ENCODE data around the gene IFIH1.

The IFIH1 gene

DNA sequence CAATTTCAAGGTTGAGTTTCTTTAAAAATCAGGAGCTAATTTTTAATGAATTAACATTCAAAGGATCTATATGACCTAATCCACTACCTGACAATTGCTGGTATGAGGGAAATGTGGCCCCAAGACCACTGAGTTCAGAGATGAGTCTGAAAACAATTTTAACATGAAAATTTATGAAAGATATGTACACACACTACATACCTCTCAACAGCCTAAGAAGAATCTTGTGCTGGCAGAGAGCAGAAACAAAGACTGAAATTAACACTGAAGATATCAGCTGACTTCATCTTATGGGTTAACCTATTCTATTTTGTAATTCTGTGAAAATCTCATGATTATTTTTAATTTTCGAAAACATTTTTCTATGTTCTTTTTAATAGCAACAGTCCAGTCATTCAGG, 76.9 kb downstream of the IFIH1 start:
- H3K36me3 ChIP-seq (ENCODE audit: control insufficient read depth in 4 of 4, insufficient read depth in 4 of 4, low read length in 3 of 4) = no peaks in the 10 kb centered on the region
- ChIA-PET CTCF (interaction anchor here (1.3 to 2.8 kb wide), 3 partner anchors 10 to 20 kb away, joined by 3 to 9 read pairs (median 8); no protein-coding TSS in a partner anchor), POLR2A (no interaction called here)
- WGBS (ENCODE audit: insufficient coverage) = no CpG with 5 or more reads among the region's 1 CpG
- DNase-seq = no peak
- H3K4me1 ChIP-seq (ENCODE audit: control extremely low read depth in 1 of 4, control insufficient read depth in 4 of 4, insufficient read depth in 4 of 4, low read length in 3 of 4) = no peaks in the 10 kb centered on the region
- H3K4me3 ChIP-seq (ENCODE audit: control insufficient read depth in 1 of 7, extremely low read depth in 1 of 7, insufficient read depth in 4 of 7, low read depth in 2 of 7, low read length in 6 of 7) = no peak overlapping the region
- H3K27ac ChIP-seq (ENCODE audit: insufficient read depth in 1 of 2, low read depth in 1 of 2, low read length in 2 of 2, poor library complexity in 1 of 2, severe bottlenecking in 2 of 2) = no peak overlapping the region
- no peaks in the 10 kb centered on the region for H3K27me3 ChIP-seq (replicated peaks in 2 of 5; ENCODE audit: control insufficient read depth in 4 of 5, insufficient read depth in 5 of 5, low read length in 4 of 5)
- no peaks in the 10 kb centered on the region for H3K9me3 ChIP-seq (ENCODE audit: control extremely low read depth in 1 of 5, control insufficient read depth in 4 of 5, insufficient read depth in 2 of 5, low read depth in 1 of 5, low read length in 4 of 5)

DNA sequence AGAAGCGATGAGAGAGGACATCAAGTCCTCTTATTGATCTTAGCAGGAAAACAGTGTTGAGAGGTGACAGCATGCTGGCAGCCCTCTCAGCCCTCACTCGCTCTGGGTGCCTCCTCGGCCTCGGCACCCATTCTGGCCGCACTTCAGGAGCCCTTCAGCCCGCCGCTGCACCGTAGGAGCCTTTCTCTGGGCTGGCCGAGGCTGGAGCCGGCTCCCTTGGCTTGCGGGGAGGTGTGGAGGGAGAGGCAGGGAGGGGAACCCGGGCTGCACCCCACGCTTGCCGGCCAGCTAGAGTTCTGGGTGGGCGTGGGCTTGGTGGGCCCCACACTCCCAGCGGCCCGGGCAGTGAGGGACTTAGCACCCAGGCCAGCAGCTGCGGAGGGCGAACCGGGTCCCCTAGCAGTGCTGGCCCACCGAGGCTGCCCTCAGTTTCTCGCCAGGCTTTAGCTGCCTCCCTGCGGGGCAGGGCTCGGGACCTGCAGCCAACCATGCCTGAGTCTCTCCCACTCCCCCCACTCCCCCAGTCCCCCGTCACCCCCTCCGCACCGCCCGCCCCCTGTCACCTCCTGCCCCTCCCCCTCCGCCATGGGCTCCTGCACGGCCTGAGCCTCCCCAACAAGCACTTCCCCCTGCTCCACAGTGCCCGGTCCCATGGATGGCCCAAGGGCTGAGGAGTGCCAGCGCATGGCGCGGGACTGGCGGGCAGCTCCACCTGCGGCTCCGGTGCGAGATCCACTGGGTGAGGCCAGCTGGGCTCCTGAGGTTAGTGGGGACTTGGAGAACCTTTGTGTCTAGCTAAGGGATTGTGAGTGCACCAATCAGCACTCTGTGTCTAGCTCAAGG, 83.6 kb downstream of the IFIH1 start:
- H3K4me1 ChIP-seq (ENCODE audit: control extremely low read depth in 1 of 4, control insufficient read depth in 4 of 4, insufficient read depth in 4 of 4, low read length in 3 of 4) = no peaks in the 10 kb centered on the region

DNA sequence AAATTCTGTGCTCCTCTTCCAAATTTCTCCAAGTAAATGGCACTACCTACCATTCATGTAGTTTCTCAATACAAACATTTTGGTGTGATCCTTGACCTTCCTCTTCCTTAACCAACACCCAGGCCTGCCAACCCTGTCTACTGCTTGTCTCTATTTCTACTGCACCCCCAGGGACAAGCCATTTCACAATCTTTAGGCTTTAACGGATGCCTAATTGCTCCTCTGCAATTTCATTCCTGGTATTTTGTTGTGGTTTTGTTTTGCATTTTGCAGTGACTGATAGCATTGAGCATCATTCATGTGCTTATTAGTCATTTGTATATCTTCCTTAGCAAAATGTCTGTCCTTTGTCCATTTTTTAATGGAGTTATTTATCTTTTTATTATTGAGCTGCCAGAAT, 85.3 kb downstream of the IFIH1 start:
- DNase-seq = no peak
- no peaks in the 10 kb centered on the region for H3K36me3 ChIP-seq (ENCODE audit: control insufficient read depth in 4 of 4, insufficient read depth in 4 of 4, low read length in 3 of 4)
- POLR2A ChIA-PET = no interaction called here
- H3K27me3 ChIP-seq (replicated peaks in 2 of 5; ENCODE audit: control insufficient read depth in 4 of 5, insufficient read depth in 5 of 5, low read length in 4 of 5) = peaks cover 0 to 2% (median 0%) of the 10 kb centered on the region in 5 experiments
- no peak overlapping the region for H3K4me3 ChIP-seq (ENCODE audit: control insufficient read depth in 1 of 7, extremely low read depth in 1 of 7, insufficient read depth in 4 of 7, low read depth in 2 of 7, low read length in 6 of 7)
- peaks cover 0 to 3% (median 0%) of the 10 kb centered on the region in 5 experiments for H3K9me3 ChIP-seq (ENCODE audit: control extremely low read depth in 1 of 5, control insufficient read depth in 4 of 5, insufficient read depth in 2 of 5, low read depth in 1 of 5, low read length in 4 of 5)
- CTCF ChIA-PET = interaction anchor here (2.8 kb wide), 1 partner anchor 12 kb away, joined by 17 read pairs; no protein-coding TSS in a partner anchor
- 100% methylated on average over 1 of the region's 1 CpG for WGBS (ENCODE audit: insufficient coverage)
- no peaks in the 10 kb centered on the region for H3K4me1 ChIP-seq (ENCODE audit: control extremely low read depth in 1 of 4, control insufficient read depth in 4 of 4, insufficient read depth in 4 of 4, low read length in 3 of 4)
- H3K27ac ChIP-seq (ENCODE audit: insufficient read depth in 1 of 2, low read depth in 1 of 2, low read length in 2 of 2, poor library complexity in 1 of 2, severe bottlenecking in 2 of 2) = no peak overlapping the region

More for the DNA sequence above, 83.6 kb downstream of the IFIH1 start:
- Histone ChIP-seq H3K9me3 (ENCODE audit: control extremely low read depth in 1 of 5, control insufficient read depth in 4 of 5, insufficient read depth in 2 of 5, low read depth in 1 of 5, low read length in 4 of 5) (peaks cover 0 to 3% (median 0%) of the 10 kb centered on the region in 5 experiments), H3K27ac (ENCODE audit: insufficient read depth in 1 of 2, low read depth in 1 of 2, low read length in 2 of 2, poor library complexity in 1 of 2, severe bottlenecking in 2 of 2) (no peak overlapping the region), H3K36me3 (ENCODE audit: control insufficient read depth in 4 of 4, insufficient read depth in 4 of 4, low read length in 3 of 4) (no peaks in the 10 kb centered on the region), H3K4me3 (ENCODE audit: control insufficient read depth in 1 of 7, extremely low read depth in 1 of 7, insufficient read depth in 4 of 7, low read depth in 2 of 7, low read length in 6 of 7) (no peak overlapping the region), H3K27me3 (replicated peaks in 2 of 5; ENCODE audit: control insufficient read depth in 4 of 5, insufficient read depth in 5 of 5, low read length in 4 of 5) (peaks cover 0 to 2% (median 0%) of the 10 kb centered on the region in 5 experiments)
- CTCF ChIA-PET = no interaction called here
- 97% methylated on average over 22 of the region's 38 CpGs for WGBS (ENCODE audit: insufficient coverage)
- POLR2A ChIA-PET = no interaction called here
- DNase-seq = no peak

DNA sequence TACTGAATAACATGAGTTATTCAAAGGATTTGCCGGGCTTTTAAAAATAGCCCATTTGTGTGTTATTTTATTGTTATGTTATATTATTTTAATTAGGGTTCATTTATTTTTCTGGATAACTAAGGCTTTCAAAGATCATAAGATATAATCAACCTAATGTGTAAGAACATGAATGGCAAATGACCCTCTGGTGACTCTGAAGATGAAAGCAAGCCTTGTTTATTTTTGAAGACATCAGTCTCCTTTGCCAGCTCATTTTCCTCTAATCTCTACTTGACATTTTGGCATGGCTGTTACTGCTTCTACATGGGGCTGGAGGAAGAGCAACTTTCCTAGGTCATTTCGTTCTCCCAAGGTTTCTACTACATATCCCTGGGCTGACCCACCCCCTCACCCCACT, 85.8 kb downstream of the IFIH1 start:
- CTCF ChIA-PET = interaction anchor here (2.7 to 2.8 kb wide), 2 partner anchors 9 to 12 kb away, joined by 8 to 17 read pairs; no protein-coding TSS in a partner anchor
- peaks cover 0 to 2% (median 0%) of the 10 kb centered on the region in 5 experiments for H3K27me3 ChIP-seq (replicated peaks in 2 of 5; ENCODE audit: control insufficient read depth in 4 of 5, insufficient read depth in 5 of 5, low read length in 4 of 5)
- H3K27ac ChIP-seq (ENCODE audit: insufficient read depth in 1 of 2, low read depth in 1 of 2, low read length in 2 of 2, poor library complexity in 1 of 2, severe bottlenecking in 2 of 2) = no peak overlapping the region

DNA sequence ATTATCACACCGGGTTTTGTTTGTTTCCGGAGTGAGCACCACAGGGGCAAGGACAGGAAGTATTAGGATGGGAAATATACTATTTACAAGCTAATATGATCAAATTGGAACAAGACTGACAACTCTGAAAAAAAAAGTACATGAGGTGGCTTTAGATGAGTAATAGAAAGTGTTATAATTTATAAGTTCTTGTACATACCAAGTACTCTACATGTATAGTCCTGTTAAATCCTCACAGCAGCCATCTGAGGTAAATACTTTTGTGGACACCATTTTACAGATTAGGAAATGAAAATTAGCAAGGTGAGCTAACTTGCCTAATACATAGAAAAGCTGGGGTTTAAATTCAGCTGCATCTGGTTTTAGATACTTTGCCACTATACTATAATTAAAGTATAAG, 86.5 kb downstream of the IFIH1 start:
- Histone ChIP-seq H3K27ac (ENCODE audit: insufficient read depth in 1 of 2, low read depth in 1 of 2, low read length in 2 of 2, poor library complexity in 1 of 2, severe bottlenecking in 2 of 2) (no peak overlapping the region), H3K27me3 (replicated peaks in 2 of 5; ENCODE audit: control insufficient read depth in 4 of 5, insufficient read depth in 5 of 5, low read length in 4 of 5) (peaks cover 0 to 2% (median 0%) of the 10 kb centered on the region in 5 experiments), H3K4me1 (ENCODE audit: control extremely low read depth in 1 of 4, control insufficient read depth in 4 of 4, insufficient read depth in 4 of 4, low read length in 3 of 4) (no peaks in the 10 kb centered on the region), H3K9me3 (ENCODE audit: control extremely low read depth in 1 of 5, control insufficient read depth in 4 of 5, insufficient read depth in 2 of 5, low read depth in 1 of 5, low read length in 4 of 5) (peaks cover 0 to 3% (median 0%) of the 10 kb centered on the region in 5 experiments), H3K4me3 (ENCODE audit: control insufficient read depth in 1 of 7, extremely low read depth in 1 of 7, insufficient read depth in 4 of 7, low read depth in 2 of 7, low read length in 6 of 7) (no peak overlapping the region), H3K36me3 (ENCODE audit: control insufficient read depth in 4 of 4, insufficient read depth in 4 of 4, low read length in 3 of 4) (no peaks in the 10 kb centered on the region)
- ChIA-PET POLR2A (no interaction called here), CTCF (interaction anchor here (2.7 to 2.8 kb wide), 2 partner anchors 10 to 11 kb away, joined by 8 to 17 read pairs; no protein-coding TSS in a partner anchor)
- no peak for DNase-seq
- WGBS (ENCODE audit: insufficient coverage) = no CpG with 5 or more reads among the region's 2 CpGs

More for the DNA sequence above, 85.8 kb downstream of the IFIH1 start:
- 88% methylated on average over 1 of the region's 2 CpGs for WGBS (ENCODE audit: insufficient coverage)
- peaks cover 0 to 3% (median 0%) of the 10 kb centered on the region in 5 experiments for H3K9me3 ChIP-seq (ENCODE audit: control extremely low read depth in 1 of 5, control insufficient read depth in 4 of 5, insufficient read depth in 2 of 5, low read depth in 1 of 5, low read length in 4 of 5)
- DNase-seq = no peak
- POLR2A ChIA-PET = no interaction called here
- no peak overlapping the region for H3K4me3 ChIP-seq (ENCODE audit: control insufficient read depth in 1 of 7, extremely low read depth in 1 of 7, insufficient read depth in 4 of 7, low read depth in 2 of 7, low read length in 6 of 7)
- no peaks in the 10 kb centered on the region for H3K36me3 ChIP-seq (ENCODE audit: control insufficient read depth in 4 of 4, insufficient read depth in 4 of 4, low read length in 3 of 4)
- H3K4me1 ChIP-seq (ENCODE audit: control extremely low read depth in 1 of 4, control insufficient read depth in 4 of 4, insufficient read depth in 4 of 4, low read length in 3 of 4) = no peaks in the 10 kb centered on the region

DNA sequence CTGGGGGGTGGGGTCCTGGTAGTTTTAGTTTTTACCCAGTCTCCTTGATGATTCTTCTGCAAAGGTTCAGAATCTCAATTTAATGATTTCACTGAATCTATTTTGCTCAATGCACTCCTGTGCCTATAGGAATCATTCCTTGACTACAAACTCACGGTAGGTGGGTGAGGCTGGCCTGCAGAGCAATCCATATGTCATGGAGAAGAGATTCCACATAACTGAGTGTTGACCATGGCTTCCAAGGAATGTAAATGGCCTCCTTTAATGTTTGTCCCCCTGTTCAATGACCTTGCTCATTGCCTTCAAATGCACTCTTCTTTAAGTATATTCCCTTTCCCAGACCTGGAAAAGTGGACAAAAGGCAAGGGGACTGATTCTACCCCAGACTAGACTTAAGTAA, 87.7 kb downstream of the IFIH1 start:
- Histone ChIP-seq H3K27me3 (replicated peaks in 2 of 5; ENCODE audit: control insufficient read depth in 4 of 5, insufficient read depth in 5 of 5, low read length in 4 of 5) (peaks cover 0 to 2% (median 0%) of the 10 kb centered on the region in 5 experiments), H3K4me1 (ENCODE audit: control extremely low read depth in 1 of 4, control insufficient read depth in 4 of 4, insufficient read depth in 4 of 4, low read length in 3 of 4) (no peaks in the 10 kb centered on the region), H3K36me3 (ENCODE audit: control insufficient read depth in 4 of 4, insufficient read depth in 4 of 4, low read length in 3 of 4) (no peaks in the 10 kb centered on the region), H3K4me3 (ENCODE audit: control insufficient read depth in 1 of 7, extremely low read depth in 1 of 7, insufficient read depth in 4 of 7, low read depth in 2 of 7, low read length in 6 of 7) (no peak overlapping the region), H3K27ac (ENCODE audit: insufficient read depth in 1 of 2, low read depth in 1 of 2, low read length in 2 of 2, poor library complexity in 1 of 2, severe bottlenecking in 2 of 2) (no peak overlapping the region), H3K9me3 (ENCODE audit: control extremely low read depth in 1 of 5, control insufficient read depth in 4 of 5, insufficient read depth in 2 of 5, low read depth in 1 of 5, low read length in 4 of 5) (peaks cover 0 to 3% (median 0%) of the 10 kb centered on the region in 5 experiments)
- ChIA-PET CTCF (interaction anchor here (2.7 to 2.8 kb wide), 2 partner anchors 10 to 11 kb away, joined by 8 to 20 read pairs; no protein-coding TSS in a partner anchor), POLR2A (no interaction called here)
- WGBS (ENCODE audit: insufficient coverage) = 100% methylated on average over 1 of the region's 1 CpG
- no peak for DNase-seq

DNA sequence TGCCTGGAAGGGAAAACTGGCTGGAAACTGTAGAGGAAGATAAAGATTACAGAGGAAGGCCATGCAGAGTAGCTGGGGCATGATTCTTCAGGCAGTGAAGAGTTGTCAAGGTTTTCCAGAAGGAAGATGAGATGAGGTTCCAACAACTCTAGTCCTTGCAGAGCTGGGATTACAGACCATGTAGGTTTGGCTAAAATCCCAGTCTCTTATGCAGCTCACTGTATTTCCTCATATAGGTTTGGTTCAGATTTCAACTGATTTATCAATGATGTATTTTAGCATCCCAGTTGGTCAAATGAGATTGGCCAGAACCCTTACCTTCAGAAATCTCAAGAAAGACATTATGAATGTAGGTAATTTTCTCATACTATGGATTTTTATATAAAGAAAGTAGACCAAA, 91.6 kb downstream of the IFIH1 start:
- H3K4me1 ChIP-seq (ENCODE audit: control extremely low read depth in 1 of 4, control insufficient read depth in 4 of 4, insufficient read depth in 4 of 4, low read length in 3 of 4) = no peaks in the 10 kb centered on the region
- H3K9me3 ChIP-seq (ENCODE audit: control extremely low read depth in 1 of 5, control insufficient read depth in 4 of 5, insufficient read depth in 2 of 5, low read depth in 1 of 5, low read length in 4 of 5) = no peaks in the 10 kb centered on the region
- H3K36me3 ChIP-seq (ENCODE audit: control insufficient read depth in 4 of 4, insufficient read depth in 4 of 4, low read length in 3 of 4) = no peaks in the 10 kb centered on the region
- ChIA-PET POLR2A (no interaction called here), CTCF (interaction anchor here (1.0 kb wide), 2 partner anchors 10 to 12 kb away, joined by 3 to 4 read pairs; no protein-coding TSS in a partner anchor)
- no peak overlapping the region for H3K4me3 ChIP-seq (ENCODE audit: control insufficient read depth in 1 of 7, extremely low read depth in 1 of 7, insufficient read depth in 4 of 7, low read depth in 2 of 7, low read length in 6 of 7)
- peaks cover 0 to 1% (median 0%) of the 10 kb centered on the region in 5 experiments for H3K27me3 ChIP-seq (replicated peaks in 2 of 5; ENCODE audit: control insufficient read depth in 4 of 5, insufficient read depth in 5 of 5, low read length in 4 of 5)
- DNase-seq = no peak
- H3K27ac ChIP-seq (ENCODE audit: insufficient read depth in 1 of 2, low read depth in 1 of 2, low read length in 2 of 2, poor library complexity in 1 of 2, severe bottlenecking in 2 of 2) = no peak overlapping the region

Measured in common myeloid progenitor, CD34-positive (primary cell).